Measurements from ENCODE around the gene IBTK.

The IBTK gene

DNA sequence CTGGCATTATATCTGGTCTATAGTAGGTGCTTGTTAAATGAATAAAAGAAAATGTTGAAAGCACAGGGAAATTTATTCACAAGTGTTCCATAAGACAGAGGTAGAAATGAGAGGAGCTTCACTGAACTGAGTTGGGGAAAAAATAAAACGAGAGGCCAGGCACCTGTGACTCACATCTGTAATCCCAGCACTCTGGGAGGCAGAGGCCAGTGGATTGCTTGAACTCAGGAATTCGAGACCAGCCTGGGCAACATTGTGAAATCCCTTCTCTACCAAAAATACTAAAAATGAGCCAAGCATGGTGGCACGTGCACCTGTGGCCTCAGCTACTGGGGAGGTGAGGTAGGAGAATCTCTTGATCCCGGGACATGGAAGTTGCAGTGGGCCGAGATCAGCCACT is 28.1 kb upstream of the IBTK start:
- H3K4me2 ChIP-seq (ENCODE audit: low read length), result no peak overlapping the region
- no peaks in the 10 kb centered on the region for H3K4me1 ChIP-seq (ENCODE audit: control insufficient read depth, low read length)
- H3F3A ChIP-seq (ENCODE audit: control insufficient read depth, insufficient read depth), result no peaks in the 10 kb centered on the region
- H3K27ac ChIP-seq (ENCODE audit: low read depth, low read length), result no peak overlapping the region
- H3K36me3 ChIP-seq (ENCODE audit: control insufficient read depth, low read length), result no peaks in the 10 kb centered on the region
- TF ChIP-seq EZH2phosphoT487 (IDR thresholded peaks at IDR 0.05; ENCODE audit: borderline replicate concordance, low read length), result no peak
- TF ChIP-seq, protein P1, sequence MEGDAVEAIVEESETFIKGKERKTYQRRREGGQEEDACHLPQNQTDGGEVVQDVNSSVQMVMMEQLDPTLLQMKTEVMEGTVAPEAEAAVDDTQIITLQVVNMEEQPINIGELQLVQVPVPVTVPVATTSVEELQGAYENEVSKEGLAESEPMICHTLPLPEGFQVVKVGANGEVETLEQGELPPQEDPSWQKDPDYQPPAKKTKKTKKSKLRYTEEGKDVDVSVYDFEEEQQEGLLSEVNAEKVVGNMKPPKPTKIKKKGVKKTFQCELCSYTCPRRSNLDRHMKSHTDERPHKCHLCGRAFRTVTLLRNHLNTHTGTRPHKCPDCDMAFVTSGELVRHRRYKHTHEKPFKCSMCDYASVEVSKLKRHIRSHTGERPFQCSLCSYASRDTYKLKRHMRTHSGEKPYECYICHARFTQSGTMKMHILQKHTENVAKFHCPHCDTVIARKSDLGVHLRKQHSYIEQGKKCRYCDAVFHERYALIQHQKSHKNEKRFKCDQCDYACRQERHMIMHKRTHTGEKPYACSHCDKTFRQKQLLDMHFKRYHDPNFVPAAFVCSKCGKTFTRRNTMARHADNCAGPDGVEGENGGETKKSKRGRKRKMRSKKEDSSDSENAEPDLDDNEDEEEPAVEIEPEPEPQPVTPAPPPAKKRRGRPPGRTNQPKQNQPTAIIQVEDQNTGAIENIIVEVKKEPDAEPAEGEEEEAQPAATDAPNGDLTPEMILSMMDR (IDR thresholded peaks at IDR 0.05; ENCODE audit: low read depth, low read length, poor library complexity, severe bottlenecking), result no peak
- H3K4me3 ChIP-seq (ENCODE audit: low read length), result no peak overlapping the region
- no peaks in the 10 kb centered on the region for H3K79me2 ChIP-seq (ENCODE audit: control insufficient read depth, low read length)
- no peaks in the 10 kb centered on the region for H4K20me1 ChIP-seq (ENCODE audit: control insufficient read depth, insufficient read depth, low read depth, low read length)
- H3K27me3 ChIP-seq (ENCODE audit: control insufficient read depth, low read length), result peaks cover 10% of the 10 kb centered on the region; the same call in 1 of the 2 replicates
- no peaks in the 10 kb centered on the region for H3K9me3 ChIP-seq (ENCODE audit: control insufficient read depth, insufficient read depth, low read length)
- H3K9me2 ChIP-seq (replicated peaks; ENCODE audit: control insufficient read depth, low read length), result no peaks in the 10 kb centered on the region

DNA sequence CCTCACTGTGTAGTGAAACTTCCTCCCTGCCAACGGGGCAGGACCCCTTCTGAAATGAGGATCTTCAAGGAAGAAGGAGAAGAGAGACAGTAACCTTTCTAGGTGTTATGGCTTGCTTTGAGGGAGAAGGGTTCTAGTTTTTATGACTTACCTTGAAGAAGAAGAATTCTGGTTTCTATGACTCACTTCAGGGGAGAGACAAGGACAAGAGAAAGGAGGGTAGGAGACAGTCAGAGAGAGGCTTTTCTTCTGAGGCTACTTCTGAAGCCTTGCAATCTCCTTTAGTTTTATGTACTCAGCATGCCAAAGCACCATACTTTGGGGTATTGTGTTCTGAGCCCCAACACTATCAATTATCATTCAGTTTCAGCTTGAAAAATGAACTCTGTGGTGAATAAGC is 25.8 kb upstream of the IBTK start:
- Histone ChIP-seq H3K27me3 (ENCODE audit: control insufficient read depth, low read length) (peaks cover 10% of the 10 kb centered on the region; the same call in 1 of the 2 replicates), H3K9me3 (ENCODE audit: control insufficient read depth, insufficient read depth, low read length) (no peaks in the 10 kb centered on the region), H3K4me3 (ENCODE audit: low read length) (no peak overlapping the region), H3K79me2 (ENCODE audit: control insufficient read depth, low read length) (no peaks in the 10 kb centered on the region), H4K20me1 (ENCODE audit: control insufficient read depth, insufficient read depth, low read depth, low read length) (no peaks in the 10 kb centered on the region), H3F3A (ENCODE audit: control insufficient read depth, insufficient read depth) (no peaks in the 10 kb centered on the region), H3K9me2 (replicated peaks; ENCODE audit: control insufficient read depth, low read length) (no peaks in the 10 kb centered on the region), H3K36me3 (ENCODE audit: control insufficient read depth, low read length) (no peaks in the 10 kb centered on the region), H3K4me1 (ENCODE audit: control insufficient read depth, low read length) (no peaks in the 10 kb centered on the region), H3K4me2 (ENCODE audit: low read length) (no peak overlapping the region), H3K27ac (ENCODE audit: low read depth, low read length) (no peak overlapping the region)
- no peak for TF ChIP-seq EZH2phosphoT487 (IDR thresholded peaks at IDR 0.05; ENCODE audit: borderline replicate concordance, low read length)
- TF ChIP-seq, protein P1 (IDR thresholded peaks at IDR 0.05; ENCODE audit: low read depth, low read length, poor library complexity, severe bottlenecking), result no peak

DNA sequence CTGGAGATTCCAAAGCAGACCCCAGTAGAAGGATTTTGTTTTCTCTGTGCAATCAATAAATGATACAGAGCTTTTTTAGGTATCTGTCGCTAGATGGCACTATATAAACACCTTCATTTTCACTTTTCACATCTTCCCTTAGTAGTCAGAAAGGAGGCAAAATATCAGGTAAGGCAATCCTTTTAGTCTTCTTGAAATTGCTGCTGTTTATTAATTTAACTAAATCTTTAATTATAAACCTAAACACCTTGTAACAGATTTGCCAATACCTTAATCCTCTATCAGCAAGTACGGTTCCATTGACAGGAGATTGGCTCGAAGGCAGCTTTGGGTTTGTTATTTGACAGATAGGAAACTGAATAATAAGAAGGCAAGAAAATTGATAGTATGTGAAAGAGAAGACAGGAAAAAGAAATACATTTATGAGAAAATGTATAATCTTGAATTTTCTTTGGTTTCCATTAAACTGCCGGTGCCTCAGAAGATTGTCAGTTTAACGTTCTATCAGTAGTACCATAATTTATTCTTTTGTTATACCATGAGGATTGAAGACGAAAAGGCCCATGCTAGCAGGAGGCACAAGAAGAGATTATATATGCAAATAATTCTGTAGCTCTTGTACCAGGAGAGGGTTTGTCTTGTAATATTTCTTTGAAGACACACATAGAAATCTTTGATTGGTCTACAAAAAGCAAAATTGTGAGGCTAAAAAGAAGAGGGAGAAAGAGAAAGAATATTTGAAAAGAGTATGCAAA is 23.5 kb upstream of the IBTK start:
- H3K4me3 ChIP-seq (ENCODE audit: low read length), result no peak overlapping the region
- no peaks in the 10 kb centered on the region for H3F3A ChIP-seq (ENCODE audit: control insufficient read depth, insufficient read depth)
- TF ChIP-seq EZH2phosphoT487 (IDR thresholded peaks at IDR 0.05; ENCODE audit: borderline replicate concordance, low read length), result no peak
- TF ChIP-seq, protein P1 (IDR thresholded peaks at IDR 0.05; ENCODE audit: low read depth, low read length, poor library complexity, severe bottlenecking), result peak; percentile 62
- H3K79me2 ChIP-seq (ENCODE audit: control insufficient read depth, low read length), result no peaks in the 10 kb centered on the region
- peaks cover 14% of the 10 kb centered on the region for H3K27me3 ChIP-seq (ENCODE audit: control insufficient read depth, low read length)
- H3K36me3 ChIP-seq (ENCODE audit: control insufficient read depth, low read length), result no peaks in the 10 kb centered on the region
- no peak overlapping the region for H3K27ac ChIP-seq (ENCODE audit: low read depth, low read length)
- no peaks in the 10 kb centered on the region for H4K20me1 ChIP-seq (ENCODE audit: control insufficient read depth, insufficient read depth, low read depth, low read length)
- no peaks in the 10 kb centered on the region for H3K4me1 ChIP-seq (ENCODE audit: control insufficient read depth, low read length)
- no peaks in the 10 kb centered on the region for H3K9me3 ChIP-seq (ENCODE audit: control insufficient read depth, insufficient read depth, low read length)
- H3K9me2 ChIP-seq (replicated peaks; ENCODE audit: control insufficient read depth, low read length), result no peaks in the 10 kb centered on the region
- no peak overlapping the region for H3K4me2 ChIP-seq (ENCODE audit: low read length)

Measured in DOHH2 (cell line).